ELR (cell line): ENCODE data around the gene SORBS1.
A peak's percentile ranks its signal among the peaks of the same experiment; 100 is the strongest.

ENCODE experiments used
- DNase-seq: peaks from one replicate; pipeline ENCODE4 v3.0.0-alpha.2; 2015; ENCODE audit warnings: low read depth

Gene SORBS1

GRCh38 chr10:95565336-95565735 lies 4.2 kb upstream of the SORBS1 start:
- no peak for DNase-seq

DNA sequence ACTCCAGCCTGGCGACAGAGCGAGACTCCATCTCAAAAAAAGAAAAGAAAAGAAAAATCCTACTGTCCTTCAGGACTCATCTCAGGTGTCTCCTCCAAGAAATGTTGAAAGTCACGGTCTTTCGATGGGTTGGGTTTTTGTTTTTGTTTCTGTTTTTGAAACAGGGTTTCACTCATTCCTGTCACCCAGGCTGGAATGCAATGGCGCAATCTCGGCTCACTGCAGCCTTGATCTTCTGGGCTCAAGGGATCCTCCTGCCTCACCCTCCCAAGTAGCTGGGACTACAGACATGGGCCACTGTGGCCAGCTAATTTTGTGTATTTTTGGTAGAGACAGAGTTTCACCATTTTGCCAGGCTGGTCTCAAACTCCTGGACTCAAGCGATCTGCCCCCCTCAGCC lies 3.1 kb upstream of the SORBS1 start:
- DNase-seq, result no peak

DNA sequence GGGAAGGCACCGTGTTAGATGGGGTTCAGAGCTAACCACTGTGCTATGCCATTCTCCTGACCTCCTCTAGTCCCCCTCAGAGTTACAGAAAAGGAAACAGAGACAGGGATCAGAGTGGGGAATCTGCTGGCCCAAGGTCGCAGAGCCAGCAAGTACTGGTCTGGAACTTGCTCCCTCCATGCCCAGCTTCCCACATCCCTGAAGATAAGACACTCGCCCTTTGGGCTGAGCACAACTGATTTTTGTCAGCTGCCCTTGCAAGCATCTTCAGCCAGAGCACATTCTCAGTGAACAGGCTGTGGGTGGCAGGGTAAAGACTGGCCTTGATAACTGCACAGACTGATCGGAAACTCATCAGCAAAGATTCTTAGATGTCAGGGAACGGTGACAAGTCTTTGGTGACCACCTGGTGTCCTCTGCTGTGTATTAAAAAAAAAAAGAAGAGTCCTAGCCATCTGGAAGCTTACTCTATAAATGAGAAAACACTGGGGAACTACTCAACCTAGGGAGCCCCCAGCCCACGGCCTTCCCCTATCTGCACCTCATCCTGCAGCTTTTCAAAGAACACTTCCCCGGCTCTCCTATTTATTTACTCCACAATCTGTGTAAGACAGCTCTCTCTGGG lies 1.3 kb upstream of the SORBS1 start:
- DNase-seq, result no peak

GRCh38 chr10:95561864-95562177 lies 650 bp upstream of the SORBS1 start:
- DNase-seq, result no peak

DNA sequence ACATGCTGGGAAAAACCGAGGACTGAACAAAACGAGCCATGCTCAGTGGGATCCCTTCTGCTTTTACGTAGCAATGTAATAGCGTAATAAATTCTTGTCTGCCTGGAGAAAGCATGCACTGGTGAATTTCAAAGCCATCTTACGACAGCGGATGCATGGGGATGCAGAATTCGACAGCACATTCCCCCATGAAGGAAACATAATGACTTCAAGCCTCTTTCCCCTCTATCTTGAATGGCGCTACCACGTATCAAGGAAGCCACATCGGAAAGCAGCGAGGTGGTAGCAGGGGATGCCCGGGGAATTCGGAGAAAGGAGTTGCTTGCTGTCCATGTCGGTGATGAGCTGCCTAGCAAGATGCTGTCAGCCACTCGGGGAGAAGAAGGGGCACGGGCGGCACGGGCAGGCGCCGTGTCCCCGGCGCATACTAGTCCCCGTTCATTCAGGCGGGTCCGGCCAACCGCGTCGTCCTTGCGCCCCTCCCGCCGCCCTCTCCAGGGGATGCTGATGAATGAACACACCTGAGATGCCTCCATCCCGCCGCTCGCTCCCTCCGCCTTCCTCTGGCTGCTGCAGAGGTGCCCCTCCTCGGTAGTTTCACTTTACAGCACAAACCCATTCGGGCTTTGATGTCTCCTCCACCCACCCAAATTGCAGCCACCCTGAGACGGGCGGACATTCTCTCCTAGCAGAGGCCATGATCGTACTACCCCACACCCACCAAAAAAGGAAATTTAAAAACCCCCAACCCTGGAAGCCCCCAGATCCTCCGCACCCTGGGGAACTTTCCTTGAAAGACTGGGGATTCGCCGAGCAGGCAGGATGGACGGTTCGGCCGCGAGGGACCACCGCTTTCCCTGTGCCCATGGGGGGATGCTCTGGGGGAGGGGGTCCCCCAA lies 644 bp downstream of the SORBS1 start:
- peak; percentile 23 for DNase-seq

GRCh38 chr10:95559896-95560277 lies 1.3 kb downstream of the SORBS1 start:
- no peak for DNase-seq

DNA sequence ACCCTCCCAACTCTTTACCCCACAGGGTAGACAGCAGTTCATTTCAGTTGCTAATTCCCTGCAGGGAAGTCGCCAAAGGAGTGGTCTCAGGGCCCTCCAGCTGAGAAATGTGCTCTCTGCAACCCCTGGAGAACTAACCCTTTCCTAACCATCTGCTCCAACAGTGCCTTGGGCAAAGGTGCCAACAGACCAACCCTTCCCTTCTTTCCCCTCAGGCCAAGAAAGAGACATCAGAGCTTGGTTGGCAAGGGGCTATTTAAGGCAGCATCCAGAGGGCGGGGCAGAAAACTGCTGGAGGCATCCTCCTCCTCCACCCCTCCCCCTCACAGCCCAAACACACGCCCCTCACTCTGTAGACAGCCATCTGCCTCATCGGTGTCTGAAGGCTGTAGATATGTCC lies 1.7 kb downstream of the SORBS1 start:
- DNase-seq, result no peak

GRCh38 chr10:95558593-95559320 lies 2.4 kb downstream of the SORBS1 start:
- no peak for DNase-seq

DNA sequence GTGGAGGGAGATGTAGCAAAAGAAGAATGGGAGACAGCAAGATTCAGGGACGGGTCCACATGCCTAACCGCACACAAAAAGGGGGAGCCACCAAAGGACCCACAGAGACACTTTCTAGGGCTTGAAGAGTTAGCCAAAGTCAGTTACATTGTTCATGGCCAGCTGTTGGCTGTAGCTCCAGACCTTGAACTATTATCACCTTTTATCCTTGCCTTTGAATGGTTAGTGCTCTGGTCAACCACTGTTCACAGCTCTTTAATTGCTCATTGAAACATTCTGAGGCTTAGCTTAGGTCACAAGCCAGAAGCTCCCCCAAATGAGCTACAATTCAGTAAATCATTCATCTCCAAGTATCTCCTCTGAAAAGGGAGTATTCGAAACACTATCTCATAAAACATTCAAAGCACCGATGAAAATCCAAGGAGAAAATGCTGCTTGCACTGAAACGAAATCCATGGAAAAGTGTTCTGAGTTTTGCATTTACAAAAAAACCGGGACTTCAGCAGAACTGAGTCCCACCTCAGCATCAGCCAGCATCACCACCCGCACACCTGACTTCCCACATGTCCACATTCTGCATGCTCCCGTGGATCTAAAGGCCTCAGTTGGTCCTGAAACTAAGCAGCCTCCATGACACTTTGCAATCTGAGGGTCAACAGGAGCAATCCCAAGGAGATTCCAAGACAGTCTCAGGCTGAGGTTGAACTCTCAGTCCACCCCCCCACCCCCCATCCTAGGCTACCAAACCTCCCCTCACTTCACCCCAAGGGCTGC lies 4.0 kb downstream of the SORBS1 start:
- no peak for DNase-seq

- DNase-seq, result no peak
Observed at GRCh38 chr10:95553674-95554073, 7.5 kb downstream of the SORBS1 start.

GRCh38 chr10:95552679-95553342 lies 8.4 kb downstream of the SORBS1 start:
- DNase-seq, result peak; percentile 9

DNA sequence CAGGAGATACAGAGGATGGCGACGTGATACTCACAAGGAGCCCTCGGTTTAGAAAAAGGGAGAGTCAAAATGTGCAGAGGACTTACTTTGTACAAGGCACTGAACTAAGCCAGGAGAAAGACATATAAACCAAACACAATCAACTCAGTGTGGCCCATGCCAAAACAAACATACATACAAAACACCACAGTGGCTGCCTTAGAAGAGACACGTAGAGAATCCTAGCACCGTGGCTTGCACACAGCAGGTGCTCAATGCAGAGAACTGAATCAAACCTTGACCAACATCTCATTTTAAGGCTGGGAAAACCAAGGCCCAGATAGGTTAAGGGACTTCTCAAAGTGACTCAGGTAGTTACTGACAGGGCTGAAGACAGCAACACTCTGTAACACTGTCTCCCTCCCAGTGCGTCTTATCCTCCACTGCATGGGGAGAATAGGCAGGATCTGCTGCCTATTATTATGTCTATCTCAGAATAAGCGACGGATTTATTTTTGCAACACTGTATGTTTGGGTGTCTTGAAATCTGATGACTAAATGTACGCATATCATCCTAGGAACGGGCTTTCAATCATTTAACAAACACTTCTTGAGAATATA lies 11.0 kb downstream of the SORBS1 start:
- no peak for DNase-seq

DNA sequence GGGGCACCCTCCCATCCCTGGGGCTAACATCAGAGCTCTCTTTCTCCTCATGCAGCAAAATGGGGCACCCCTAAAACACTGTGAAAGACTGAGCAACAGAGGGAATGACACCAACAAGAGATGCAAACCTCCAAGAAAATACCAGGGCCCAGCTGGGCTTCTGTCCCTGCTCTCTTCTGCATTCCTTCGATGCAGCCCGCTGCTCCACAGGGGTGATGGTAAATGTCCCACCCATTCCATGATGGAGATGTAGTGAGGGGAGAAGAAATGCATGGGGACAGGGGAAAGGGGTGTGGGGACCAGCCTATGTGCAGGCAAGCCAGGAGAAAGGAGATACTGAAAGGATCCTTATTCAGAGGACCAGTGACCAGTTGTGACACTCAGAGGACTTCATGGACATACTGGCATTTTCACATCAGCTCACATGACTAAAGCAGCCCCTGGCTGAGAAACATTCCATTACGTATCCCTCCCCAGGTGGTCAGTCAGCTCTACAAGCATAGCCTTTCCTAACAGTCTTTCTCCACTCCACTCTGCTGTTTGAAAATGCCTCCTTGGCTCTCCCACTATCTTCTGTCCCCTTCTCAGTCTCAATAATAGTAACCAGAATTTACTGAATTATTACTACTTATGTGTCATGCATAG lies 13.3 kb downstream of the SORBS1 start:
- no peak for DNase-seq

DNA sequence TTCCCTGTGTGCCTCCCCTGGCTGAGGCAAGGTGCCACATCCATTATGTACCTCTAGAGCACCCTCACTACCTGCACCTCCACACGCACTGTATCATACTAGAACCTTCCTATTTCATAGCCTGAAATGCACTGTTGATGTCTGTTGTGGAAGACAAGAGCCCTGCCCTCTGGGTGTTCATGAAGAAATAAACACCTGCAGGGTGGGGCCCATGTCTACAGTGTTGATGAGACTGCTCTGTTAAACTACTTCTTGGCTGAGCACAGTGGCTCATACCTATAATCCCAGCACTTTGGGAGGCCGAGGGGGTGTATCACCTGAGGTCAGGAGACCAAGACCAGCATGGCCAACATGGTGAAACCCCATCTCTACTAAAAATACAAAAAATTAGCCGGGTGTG lies 14.0 kb downstream of the SORBS1 start:
- DNase-seq, result no peak

GRCh38 chr10:95545981-95546380 lies 15.2 kb downstream of the SORBS1 start:
- no peak for DNase-seq

DNA sequence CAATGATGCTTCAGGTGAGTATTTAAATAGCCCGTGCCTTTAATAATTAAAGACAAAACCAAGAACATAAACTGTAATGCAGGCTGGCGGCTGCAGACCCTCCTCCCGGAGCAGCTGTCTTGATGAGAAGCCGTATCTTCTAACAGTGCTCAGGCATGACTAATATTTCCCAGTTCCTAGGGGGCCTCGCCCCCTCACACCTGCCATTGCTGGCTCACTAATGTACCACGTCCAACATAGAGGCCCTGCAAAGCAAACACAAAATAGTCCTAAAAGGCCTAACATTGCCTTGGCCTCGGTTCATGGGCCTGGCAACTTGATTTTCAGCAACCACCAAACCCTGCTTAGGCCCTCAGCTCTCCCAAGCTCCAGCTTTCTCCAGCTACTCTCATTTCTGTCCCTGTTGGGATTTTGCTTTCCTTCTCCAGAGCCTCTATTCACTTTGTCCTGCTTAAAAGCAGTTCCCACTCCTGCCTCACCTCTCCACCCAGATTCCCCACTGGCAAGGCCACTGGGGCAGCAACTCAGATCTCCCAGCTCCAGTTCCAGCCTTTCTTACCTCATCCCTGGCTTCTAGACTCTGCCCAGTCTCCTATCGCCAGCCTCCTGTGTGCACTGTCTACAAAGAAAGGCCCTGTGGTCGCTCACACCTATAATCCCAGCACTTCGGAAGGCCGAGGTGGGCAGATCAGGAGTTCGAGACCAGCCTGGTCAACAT lies 16.2 kb downstream of the SORBS1 start:
- DNase-seq, result no peak

DNA sequence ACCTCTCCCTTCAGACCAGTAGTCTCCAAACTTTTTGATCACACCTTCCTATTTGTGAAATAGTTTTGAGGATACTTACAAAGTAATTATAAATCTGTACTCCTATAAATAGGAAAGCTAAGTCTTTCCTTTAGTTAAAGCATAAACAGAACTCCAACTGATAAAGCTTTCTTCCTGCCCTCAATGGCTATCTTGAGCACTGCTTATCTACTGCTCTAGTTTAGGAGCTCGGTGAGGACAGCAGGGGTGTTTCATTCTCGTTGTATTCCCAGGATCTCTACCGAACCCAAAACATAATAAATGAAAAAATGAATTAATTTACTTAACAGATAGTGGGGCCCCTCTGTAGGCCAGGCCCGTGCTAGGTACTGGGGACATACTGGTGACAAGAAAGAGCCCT lies 17.7 kb downstream of the SORBS1 start:
- no peak for DNase-seq

GRCh38 chr10:95542761-95543160 lies 18.4 kb downstream of the SORBS1 start:
- no peak for DNase-seq

- no peak for DNase-seq
Observed at GRCh38 chr10:95542330-95542729, 18.8 kb downstream of the SORBS1 start.

DNA sequence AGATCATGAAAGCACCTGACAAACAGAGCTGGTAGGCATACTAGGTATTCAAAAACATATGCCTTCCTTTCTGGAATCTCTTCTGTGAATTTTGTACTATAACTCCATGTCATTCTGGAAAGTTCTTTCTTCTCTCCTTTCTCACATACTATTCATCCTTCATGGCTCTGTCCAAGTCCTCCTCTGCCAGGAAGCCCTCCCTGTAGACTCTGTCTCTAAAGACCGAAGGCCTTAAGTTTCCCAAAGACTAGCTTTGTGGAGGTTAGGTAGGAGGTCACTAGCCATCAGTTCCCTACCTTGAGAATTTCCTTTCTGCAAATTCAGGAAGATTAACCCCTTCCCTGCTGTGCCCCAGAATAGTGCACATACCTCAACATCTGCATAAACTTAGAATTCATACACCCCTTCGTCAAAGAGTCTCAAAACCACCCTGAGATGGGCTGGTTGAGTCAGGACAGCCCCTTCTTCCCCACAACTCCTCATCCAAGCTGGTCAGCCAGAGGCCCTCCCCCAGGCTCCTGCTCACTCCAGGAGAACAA lies 20.6 kb downstream of the SORBS1 start:
- no peak for DNase-seq
